ENCODE measurements around the gene KRTCAP3.

DNA sequence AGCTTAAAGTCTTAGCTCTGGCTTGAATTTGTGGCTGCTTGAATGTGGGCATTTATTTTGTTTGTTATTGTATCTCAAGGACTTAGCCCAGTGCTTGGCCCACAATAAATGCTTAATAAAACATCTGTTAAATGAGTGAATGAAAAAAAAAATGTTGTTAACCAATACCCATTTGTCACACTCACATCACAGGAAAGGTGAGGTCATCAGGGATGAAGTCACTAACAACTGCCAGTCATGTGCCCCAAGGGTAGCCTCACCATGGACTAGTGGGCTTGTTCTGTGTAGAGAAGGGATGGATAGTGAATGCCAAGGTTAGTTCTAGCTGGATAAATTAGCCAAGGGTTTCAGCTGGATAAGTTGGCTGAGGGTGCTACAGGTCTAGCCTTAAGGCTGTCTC lies 10.8 kb upstream of the KRTCAP3 start:
- TF ChIP-seq, protein P1, sequence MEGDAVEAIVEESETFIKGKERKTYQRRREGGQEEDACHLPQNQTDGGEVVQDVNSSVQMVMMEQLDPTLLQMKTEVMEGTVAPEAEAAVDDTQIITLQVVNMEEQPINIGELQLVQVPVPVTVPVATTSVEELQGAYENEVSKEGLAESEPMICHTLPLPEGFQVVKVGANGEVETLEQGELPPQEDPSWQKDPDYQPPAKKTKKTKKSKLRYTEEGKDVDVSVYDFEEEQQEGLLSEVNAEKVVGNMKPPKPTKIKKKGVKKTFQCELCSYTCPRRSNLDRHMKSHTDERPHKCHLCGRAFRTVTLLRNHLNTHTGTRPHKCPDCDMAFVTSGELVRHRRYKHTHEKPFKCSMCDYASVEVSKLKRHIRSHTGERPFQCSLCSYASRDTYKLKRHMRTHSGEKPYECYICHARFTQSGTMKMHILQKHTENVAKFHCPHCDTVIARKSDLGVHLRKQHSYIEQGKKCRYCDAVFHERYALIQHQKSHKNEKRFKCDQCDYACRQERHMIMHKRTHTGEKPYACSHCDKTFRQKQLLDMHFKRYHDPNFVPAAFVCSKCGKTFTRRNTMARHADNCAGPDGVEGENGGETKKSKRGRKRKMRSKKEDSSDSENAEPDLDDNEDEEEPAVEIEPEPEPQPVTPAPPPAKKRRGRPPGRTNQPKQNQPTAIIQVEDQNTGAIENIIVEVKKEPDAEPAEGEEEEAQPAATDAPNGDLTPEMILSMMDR (IDR thresholded peaks at IDR 0.05; ENCODE audit: poor library complexity, severe bottlenecking): no peak
- TF ChIP-seq EP300 (conservative IDR thresholded peaks at IDR 0.05; ENCODE audit: poor library complexity, severe bottlenecking) (no peak), EZH2 (IDR thresholded peaks at IDR 0.05; ENCODE audit: borderline replicate concordance, insufficient read depth, low read length, poor library complexity, severe bottlenecking) (no peak)
